MM.1S (cell line): ENCODE results near the gene FAH.
A peak's percentile ranks its signal among the peaks of the same experiment; 100 is the strongest.

Source experiments
- DNase-seq: peaks from one replicate; pipeline ENCODE4 v3.0.0-alpha.2; 2015
- H2AFZ ChIP-seq: fragments of 300-600 bp; sonication (generic); 2 replicates; pipeline ENCODE4 v1.6.0; 2016; ENCODE audit warnings: antibody characterized with exemption, low read length
- H3F3A ChIP-seq: fragments of 300-600 bp; sonication (generic); 2 replicates; pipeline ENCODE4 v1.6.1; 2016; ENCODE audit warnings: mild to moderate bottlenecking, antibody characterized with exemption, low read length, moderate library complexity, mixed read lengths; ENCODE audit not compliant: insufficient read depth
- H3K27ac ChIP-seq: fragments of 300-600 bp; sonication (generic); 2 replicates; pipeline ENCODE4 v1.5.1; 2016; ENCODE audit warnings: mild to moderate bottlenecking, low read length
- H3K27me3 ChIP-seq: fragments of 300-600 bp; sonication (generic); replicated peaks from 2 replicates; pipeline ENCODE4 v1.6.0; 2016; ENCODE audit warnings: low read length; ENCODE audit not compliant: insufficient read depth
- H3K36me3 ChIP-seq: fragments of 300-600 bp; sonication (generic); replicated peaks from 2 replicates; pipeline ENCODE4 v1.6.1; 2016; ENCODE audit warnings: mild to moderate bottlenecking, low read length, mixed read lengths; ENCODE audit not compliant: insufficient read depth
- H3K4me1 ChIP-seq: fragments of 300-600 bp; sonication (generic); 2 replicates; pipeline ENCODE4 v1.6.1; 2016; ENCODE audit warnings: low read length, mixed read lengths
- H3K4me2 ChIP-seq: fragments of 300-600 bp; sonication (generic); 2 replicates; pipeline ENCODE4 v1.6.0; 2016; ENCODE audit warnings: low read depth, low read length
- H3K4me3 ChIP-seq: fragments of 300-600 bp; sonication (generic); 2 replicates; pipeline ENCODE4 v1.5.1; 2016; ENCODE audit warnings: low read length, mixed read lengths
- H3K79me2 ChIP-seq: fragments of 300-600 bp; sonication (generic); 2 replicates; pipeline ENCODE4 v1.6.1; 2016; ENCODE audit warnings: mixed run types, low read length, mixed read lengths
- H3K9ac ChIP-seq: fragments of 300-600 bp; sonication (generic); 2 replicates; pipeline ENCODE4 v1.6.1; 2016; ENCODE audit warnings: low read length, mixed read lengths
- H3K9me2 ChIP-seq: fragments of 300-600 bp; sonication (generic); replicated peaks from 2 replicates; pipeline ENCODE4 v1.6.1; 2016; ENCODE audit warnings: mild to moderate bottlenecking, low read length, mixed read lengths; ENCODE audit not compliant: insufficient read depth
- H3K9me3 ChIP-seq: fragments of 300-600 bp; sonication (generic); replicated peaks from 2 replicates; pipeline ENCODE4 v1.6.1; 2016; ENCODE audit warnings: mild to moderate bottlenecking, low read length, mixed read lengths; ENCODE audit not compliant: insufficient read depth
- H4K20me1 ChIP-seq: fragments of 300-600 bp; sonication (generic); 2 replicates; pipeline ENCODE4 v1.6.1; 2016; ENCODE audit warnings: mild to moderate bottlenecking, low read length, moderate library complexity, mixed read lengths; ENCODE audit not compliant: insufficient read depth
- EZH2 ChIP-seq: fragments of 300-600 bp; sonication (generic); optimal IDR thresholded peaks from 2 replicates; pipeline ENCODE3; 2017; ENCODE audit warnings: low read depth, mild to moderate bottlenecking, antibody characterized with exemption, low read length, mixed read lengths
- EZH2phosphoT487 ChIP-seq: fragments of 300-600 bp; sonication (generic); IDR thresholded peaks from 2 replicates; pipeline ENCODE4 v1.6.1; 2018; ENCODE audit warnings: antibody characterized with exemption, low read length
- TF ChIP-seq, protein P1 (sequence below): fragments of 300-600 bp; sonication (generic); IDR thresholded peaks from 2 replicates; pipeline ENCODE4 v1.5.1; 2016; ENCODE audit warnings: antibody characterized with exemption, low read length, mixed read lengths

Gene FAH

DNA sequence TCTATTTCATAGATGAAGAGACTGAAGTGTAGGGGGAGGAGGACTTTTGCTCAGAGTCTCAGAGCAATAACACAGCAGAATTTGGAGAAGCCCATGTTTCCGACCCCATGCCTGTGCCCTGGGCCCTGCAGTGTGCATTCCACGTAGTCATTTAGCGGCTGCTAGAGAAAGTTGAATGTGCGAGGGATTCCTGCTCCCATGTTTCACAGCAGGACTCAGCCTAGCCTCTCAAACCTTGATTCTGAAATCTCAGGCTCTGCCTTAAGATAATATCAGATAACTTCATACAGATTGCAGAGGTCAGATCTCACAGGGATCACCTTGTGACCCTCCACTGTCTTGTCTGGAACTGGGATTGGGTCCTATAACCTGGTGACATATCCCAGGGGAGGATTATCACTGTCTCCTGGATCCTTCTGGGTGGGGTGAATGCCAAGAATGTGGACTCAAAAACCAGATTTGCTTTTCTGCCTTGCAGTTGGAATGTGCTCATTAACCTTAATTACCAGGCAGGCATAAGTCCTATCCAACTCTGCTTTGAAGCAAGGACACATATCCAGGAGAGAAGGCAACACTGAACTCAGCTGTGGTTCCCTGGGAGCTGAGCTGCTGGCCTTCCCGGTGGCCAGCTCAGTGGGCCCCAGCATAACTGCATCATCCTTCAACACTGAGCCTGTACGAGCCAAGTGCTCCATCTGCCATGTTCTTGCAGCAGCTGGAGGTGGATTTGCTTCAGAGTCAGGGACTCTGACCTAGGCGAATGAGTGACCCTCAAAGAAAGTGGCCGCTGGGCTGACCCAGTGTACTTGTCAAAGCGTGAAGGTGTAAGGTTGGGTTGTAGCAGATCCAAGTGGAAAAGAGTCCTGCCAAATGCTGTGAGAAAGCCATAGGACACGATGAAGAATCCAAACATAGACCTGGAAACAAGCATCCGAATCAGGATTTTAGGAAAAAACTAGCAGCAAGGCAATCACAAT, 56.2 kb downstream of the FAH start:
- Histone ChIP-seq H3K79me2 (no peaks in the 10 kb centered on the region), H3K27me3 (no peaks in the 10 kb centered on the region), H3K9me3 (no peaks in the 10 kb centered on the region), H3K9ac (no peak overlapping the region), H3K9me2 (no peaks in the 10 kb centered on the region), H3F3A (no peaks in the 10 kb centered on the region), H3K27ac (no peak overlapping the region), H3K4me3 (no peak overlapping the region), H3K4me1 (peaks cover 6% of the 10 kb centered on the region; the same call in 1 of the 2 replicates), H4K20me1 (no peaks in the 10 kb centered on the region; the same call in 1 of the 2 replicates), H3K36me3 (no peaks in the 10 kb centered on the region), H3K4me2 (no peak overlapping the region), H2AFZ (no peak overlapping the region)
- no peak for DNase-seq
- no peak for TF ChIP-seq EZH2
- no peak for TF ChIP-seq EZH2phosphoT487
- TF ChIP-seq, protein P1, sequence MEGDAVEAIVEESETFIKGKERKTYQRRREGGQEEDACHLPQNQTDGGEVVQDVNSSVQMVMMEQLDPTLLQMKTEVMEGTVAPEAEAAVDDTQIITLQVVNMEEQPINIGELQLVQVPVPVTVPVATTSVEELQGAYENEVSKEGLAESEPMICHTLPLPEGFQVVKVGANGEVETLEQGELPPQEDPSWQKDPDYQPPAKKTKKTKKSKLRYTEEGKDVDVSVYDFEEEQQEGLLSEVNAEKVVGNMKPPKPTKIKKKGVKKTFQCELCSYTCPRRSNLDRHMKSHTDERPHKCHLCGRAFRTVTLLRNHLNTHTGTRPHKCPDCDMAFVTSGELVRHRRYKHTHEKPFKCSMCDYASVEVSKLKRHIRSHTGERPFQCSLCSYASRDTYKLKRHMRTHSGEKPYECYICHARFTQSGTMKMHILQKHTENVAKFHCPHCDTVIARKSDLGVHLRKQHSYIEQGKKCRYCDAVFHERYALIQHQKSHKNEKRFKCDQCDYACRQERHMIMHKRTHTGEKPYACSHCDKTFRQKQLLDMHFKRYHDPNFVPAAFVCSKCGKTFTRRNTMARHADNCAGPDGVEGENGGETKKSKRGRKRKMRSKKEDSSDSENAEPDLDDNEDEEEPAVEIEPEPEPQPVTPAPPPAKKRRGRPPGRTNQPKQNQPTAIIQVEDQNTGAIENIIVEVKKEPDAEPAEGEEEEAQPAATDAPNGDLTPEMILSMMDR, result no peak

DNA sequence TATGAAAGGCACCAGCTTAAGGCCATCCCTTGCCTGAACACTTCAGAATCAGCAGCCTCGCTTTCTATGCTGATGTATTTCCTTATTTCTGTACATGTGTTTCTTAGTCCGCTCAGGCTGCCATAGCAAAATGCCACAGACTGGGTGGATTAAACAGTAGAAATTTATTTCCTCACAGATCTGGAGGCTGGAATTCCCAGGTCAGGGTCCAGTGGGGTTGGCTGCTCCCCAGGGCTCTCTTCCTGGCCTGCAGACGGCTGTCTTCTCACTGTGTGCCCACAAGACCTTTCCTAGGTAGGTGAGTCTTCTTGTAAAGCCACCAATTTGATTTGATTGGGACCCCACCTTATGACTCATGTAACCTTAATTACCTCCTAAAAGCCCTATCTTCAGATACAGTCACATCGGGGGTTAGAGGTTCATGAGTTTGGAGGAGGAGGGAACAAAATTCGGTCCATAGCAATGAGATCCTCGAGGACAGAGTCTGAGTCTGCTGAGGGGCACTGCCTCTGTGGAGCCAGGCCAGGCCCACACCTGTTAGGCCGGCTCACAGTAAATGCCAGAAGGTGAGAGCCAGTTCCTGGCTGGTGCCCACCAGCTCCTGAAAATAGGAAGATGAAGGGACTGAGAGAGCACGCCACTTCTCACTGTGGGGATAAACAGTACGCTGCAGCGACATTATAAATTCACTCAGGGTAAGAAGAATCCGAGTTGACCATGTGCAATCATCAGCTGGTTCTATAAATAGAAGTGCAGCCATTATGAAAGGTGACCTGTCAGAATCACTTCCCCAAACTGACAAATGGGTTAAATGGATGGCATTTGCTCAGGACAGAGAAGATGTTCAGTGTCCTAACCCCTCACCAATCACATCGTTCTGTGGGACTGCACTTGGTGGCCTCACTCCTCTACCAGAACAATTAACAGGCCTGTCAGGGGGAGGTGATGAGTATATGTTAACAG, 58.1 kb downstream of the FAH start:
- H4K20me1 ChIP-seq, result no peaks in the 10 kb centered on the region; the same call in 1 of the 2 replicates
- no peaks in the 10 kb centered on the region for H3K79me2 ChIP-seq
- no peaks in the 10 kb centered on the region for H3K9me3 ChIP-seq
- TF ChIP-seq EZH2phosphoT487, result no peak
- TF ChIP-seq, protein P1, result no peak
- no peak for TF ChIP-seq EZH2
- H3K27ac ChIP-seq, result no peak overlapping the region
- H2AFZ ChIP-seq, result 0 out of 2 replicates have a peak overlapping the region, but pooled peaks have one; percentile 10
- peaks cover 6% of the 10 kb centered on the region; the same call in 1 of the 2 replicates for H3K4me1 ChIP-seq
- DNase-seq, result no peak
- no peaks in the 10 kb centered on the region for H3K36me3 ChIP-seq
- H3K27me3 ChIP-seq, result no peaks in the 10 kb centered on the region
- no peak overlapping the region for H3K4me2 ChIP-seq
- H3K9me2 ChIP-seq, result no peaks in the 10 kb centered on the region
- no peak overlapping the region for H3K9ac ChIP-seq
- H3F3A ChIP-seq, result no peaks in the 10 kb centered on the region
- H3K4me3 ChIP-seq, result no peak overlapping the region

DNA sequence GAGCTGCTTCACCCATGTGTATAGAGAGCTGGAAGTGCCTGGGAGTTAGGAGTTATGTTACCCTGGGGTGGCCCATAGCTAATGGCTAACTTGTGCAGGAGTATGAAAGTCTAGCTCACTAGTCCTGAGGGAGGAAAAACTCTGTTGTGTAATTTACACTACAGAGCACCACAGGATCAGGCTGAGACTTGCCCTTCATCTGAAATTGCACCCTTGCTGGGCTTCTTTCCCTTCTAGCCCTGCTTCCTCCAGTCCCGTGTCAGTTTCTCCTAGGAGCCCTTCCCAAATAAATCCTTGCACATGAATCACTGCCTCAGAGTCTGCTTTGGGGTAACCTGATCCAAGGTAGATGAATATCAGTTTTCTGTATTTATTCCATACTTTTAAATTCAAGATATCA, 59.2 kb downstream of the FAH start:
- H3K4me2 ChIP-seq, result no peak overlapping the region
- no peaks in the 10 kb centered on the region for H3K36me3 ChIP-seq
- no peak for TF ChIP-seq EZH2phosphoT487
- H4K20me1 ChIP-seq, result no peaks in the 10 kb centered on the region
- H3K27me3 ChIP-seq, result no peaks in the 10 kb centered on the region
- H3K4me1 ChIP-seq, result peaks cover 6% of the 10 kb centered on the region; the same call in 1 of the 2 replicates
- no peaks in the 10 kb centered on the region for H3K9me3 ChIP-seq
- no peak for DNase-seq
- no peak overlapping the region for H2AFZ ChIP-seq
- no peak overlapping the region for H3K9ac ChIP-seq
- H3K4me3 ChIP-seq, result no peak overlapping the region
- no peaks in the 10 kb centered on the region for H3K79me2 ChIP-seq
- H3K27ac ChIP-seq, result no peak overlapping the region
- no peaks in the 10 kb centered on the region for H3K9me2 ChIP-seq
- H3F3A ChIP-seq, result no peaks in the 10 kb centered on the region
